GM12878 (cell line): Measurements from ENCODE around the gene DMD. TPM values are rescaled to one million over a fixed set of nuclear protein-coding genes. Genes with fewer than 3 reads are reported as not detected.

Experiments used
- ATAC-seq: fragments of 200-7000 bp; cut with Tn5 transposase; 3 replicates; pipeline ENCODE4 v1.9.1; 2020; ENCODE audit warnings: mild to moderate bottlenecking, moderate library complexity
- BruUV-seq: library from RNA; stranded (reverse); fragments of 400-500 nt; replicated peaks from 2 replicates; lab custom pipeline; 2021; lab: Mats Ljungman, UMichigan
- CTCF ChIA-PET: fragments of 300-600 bp; sonication (Branson Sonifier 250); formaldehyde crosslinking; extraction: SDS; loops from one replicate; lab custom pipeline; 2021; ENCODE audit warnings: inconsistent platforms; lab: Yijun Ruan, JAX
- POLR2A ChIA-PET: fragments of 350-600 bp; formaldehyde crosslinking; extraction: SDS; loops from one replicate; lab custom pipeline; 2021; ENCODE audit warnings: inconsistent platforms; lab: Charles Lee
- RAD21 ChIA-PET: fragments of 300-600 bp; sonication (Branson Sonifier 250); formaldehyde crosslinking; loops from one replicate; lab custom pipeline; 2023; ENCODE audit warnings: antibody characterized with exemption; ENCODE audit not compliant: unreplicated experiment; lab: Charles Lee
- SMC1A ChIA-PET: fragments of 300-600 bp; sonication (Branson Sonifier 250); formaldehyde crosslinking; loops from one replicate; lab custom pipeline; 2023; ENCODE audit not compliant: unreplicated experiment, uncharacterized antibody; lab: Charles Lee
- DNase-seq: peaks from one replicate; pipeline ENCODE4 v3.0.0-alpha.2; 2011; ENCODE audit warnings: low read depth, low spot score
- FAIRE-seq: peaks from 3 replicates; lab custom pipeline; 2011; peaks lifted over from hg19 to GRCh38; lab: Jason Lieb, UNC
- H2AFZ ChIP-seq: 2 replicates; pipeline ENCODE4 v1.6.0; 2011; ENCODE audit warnings: low read depth, low read length, control low read depth; ENCODE audit not compliant: control insufficient read depth
- H3K27ac ChIP-seq: 2 replicates; pipeline ENCODE4 v1.5.1; 2011; ENCODE audit warnings: control low read depth; ENCODE audit not compliant: control insufficient read depth, insufficient read depth
- H3K27me3 ChIP-seq, 2 experiments: replicated peaks in 1 of 2; 2 replicates each; pipeline versions ENCODE4 v1.6.0 to v1.6.1; 2011; ENCODE audit warnings: low read length in 1 of 2; ENCODE audit not compliant: control insufficient read depth in 2 of 2, insufficient read depth in 2 of 2
- H3K36me3 ChIP-seq, 2 experiments: 2 replicates each; pipeline ENCODE4 v1.5.1; 2011; ENCODE audit warnings: low read length in 1 of 2; ENCODE audit not compliant: control insufficient read depth in 2 of 2, insufficient read depth in 2 of 2
- H3K4me1 ChIP-seq: 2 replicates; pipeline ENCODE4 v1.6.1; 2011; ENCODE audit warnings: mild to moderate bottlenecking, low read length, moderate library complexity, mixed read lengths; ENCODE audit not compliant: control insufficient read depth, insufficient read depth
- H3K4me2 ChIP-seq: 2 replicates; pipeline ENCODE4 v1.6.0; 2011; ENCODE audit warnings: control low read depth; ENCODE audit not compliant: control insufficient read depth, insufficient read depth
- H3K4me3 ChIP-seq: fragments of 200-600 bp; sonication (generic); 2 replicates; pipeline ENCODE4 v1.5.1; 2016
- H3K79me2 ChIP-seq: 2 replicates; pipeline ENCODE4 v1.6.0; 2011; ENCODE audit warnings: low read length; ENCODE audit not compliant: control insufficient read depth, insufficient read depth
- H3K9ac ChIP-seq: 2 replicates; pipeline ENCODE4 v1.8.0; 2011; ENCODE audit warnings: low read length, control low read depth, mixed read lengths; ENCODE audit not compliant: control insufficient read depth, insufficient read depth
- H3K9me3 ChIP-seq: replicated peaks from 3 replicates; pipeline ENCODE4 v1.5.1; 2011; ENCODE audit warnings: mild to moderate bottlenecking, low read length; ENCODE audit not compliant: control insufficient read depth, insufficient read depth
- H4K20me1 ChIP-seq: 2 replicates; pipeline ENCODE4 v1.6.0; 2011; ENCODE audit not compliant: control insufficient read depth, insufficient read depth
- BHLHE40 ChIP-seq, 2 experiments: fragments of 450-650 bp in 1 of 2; IDR thresholded peaks; 2 replicates each; pipeline ENCODE4 v1.6.1; 2011 to 2017; ENCODE audit warnings: low read depth in 2 of 2, borderline replicate concordance in 1 of 2, improper control_type of control experiment in 1 of 2, low read length in 1 of 2, mild to moderate bottlenecking in 1 of 2
- BMI1 ChIP-seq: fragments of 450-650 bp; IDR thresholded peaks from 2 replicates; pipeline ENCODE4 v1.6.1; 2016; ENCODE audit warnings: mild to moderate bottlenecking, moderate library complexity, borderline replicate concordance
- CHD1 ChIP-seq: IDR thresholded peaks from 2 replicates; pipeline ENCODE4 v1.6.1; 2012; ENCODE audit warnings: low read depth, low read length, improper control_type of control experiment
- HCFC1 ChIP-seq: fragments of 150-350 bp; IDR thresholded peaks from 2 replicates; pipeline ENCODE4 v1.6.1; 2014; ENCODE audit warnings: low read length
- NFYA ChIP-seq: IDR thresholded peaks from 2 replicates; pipeline ENCODE4 v1.6.1; 2011; ENCODE audit warnings: low read depth, mild to moderate bottlenecking, low read length, improper control_type of control experiment, borderline replicate concordance
- PML ChIP-seq: IDR thresholded peaks from 2 replicates; pipeline ENCODE4 v1.6.1; 2012; ENCODE audit warnings: low read length, inconsistent platforms
- POLR2AphosphoS2 ChIP-seq: IDR thresholded peaks from 2 replicates; pipeline ENCODE4 v1.6.1; 2011; ENCODE audit warnings: low read depth, mild to moderate bottlenecking, low read length, improper control_type of control experiment, moderate library complexity
- SMC3 ChIP-seq: IDR thresholded peaks from 2 replicates; pipeline ENCODE4 v1.6.1; 2011; ENCODE audit warnings: low read length, improper control_type of control experiment, borderline replicate concordance
- SRF ChIP-seq, 2 experiments: IDR thresholded peaks; 2 replicates each; pipeline ENCODE4 v1.6.1; 2011; ENCODE audit warnings: low read depth in 2 of 2, low read length in 2 of 2, mild to moderate bottlenecking in 1 of 2, moderate library complexity in 1 of 2
- ZNF384 ChIP-seq: IDR thresholded peaks from 2 replicates; pipeline ENCODE4 v1.6.1; 2012; ENCODE audit warnings: low read depth, mild to moderate bottlenecking, low read length, improper control_type of control experiment, borderline replicate concordance
- WGBS: methylation state at CpG from one replicate; pipeline ENCODE4 v1.1.6; 2016; ENCODE audit warnings: low lambda C conversion rate; ENCODE audit not compliant: insufficient replicate concordance, insufficient coverage; ENCODE audit errors: missing lambda C conversion rate; 5-methylcytosine and 5-hydroxymethylcytosine counted together
- in situ Hi-C: fragments of 300-500 bp; cut with MboI; formaldehyde crosslinking; loops from 9 replicates; pipeline ENCODE4 v1.14.3; 2018; ENCODE audit warnings: mixed read lengths
- intact Hi-C: fragments of 100-400 bp; cut with micrococcal nuclease; formaldehyde crosslinking; loops from one replicate; pipeline ENCODE4 v1.14.2; 2022; ENCODE audit not compliant: unreplicated experiment
- polyA plus RNA-seq, 11 experiments: library from polyadenylated mRNA; depleted of rRNA in 4 of 11; unstranded in 6 of 11; stranded (reverse) in 5 of 11; fragments of >200 nt; fragmentation: Nextera tagmentation in 4 of 11; fragmentation: Illumina TruSeq in 1 of 11; extraction: Ambion mirVana in 4 of 11; extraction: Trizol in 1 of 11; gene quantifications; 1 replicate in 1 of 11; 2 replicates in 10 of 11; pipeline versions ENCODE4 v1.2.1 to v1.2.3, GENCODE V29; 2011 to 2016; ENCODE audit warnings: inconsistent platforms in 2 of 11, missing spikeins in 2 of 11, low read depth in 1 of 11
- total RNA-seq, 4 experiments: library from RNA; depleted of rRNA in 3 of 4; stranded (reverse); fragments of >200 nt in 3 of 4; fragmentation: Illumina TruSeq in 1 of 4; extraction: Trizol in 1 of 4; gene quantifications; 2 replicates each; pipeline versions ENCODE4 v1.2.1 to v1.2.3, GENCODE V29; 2013 to 2021
- TF ChIP-seq, protein P1 (sequence below): fragments of 150-350 bp; IDR thresholded peaks from 2 replicates; pipeline ENCODE4 v1.6.1; 2016; ENCODE audit warnings: low read depth, low read length

The DMD gene
- total and polyA plus RNA-seq, 10 of the 15 experiments (the other 5 are each of a cell fraction or from before 2014, with no cell fraction given) = 1.4 to 24.3 (median 4.3) TPM

DNA sequence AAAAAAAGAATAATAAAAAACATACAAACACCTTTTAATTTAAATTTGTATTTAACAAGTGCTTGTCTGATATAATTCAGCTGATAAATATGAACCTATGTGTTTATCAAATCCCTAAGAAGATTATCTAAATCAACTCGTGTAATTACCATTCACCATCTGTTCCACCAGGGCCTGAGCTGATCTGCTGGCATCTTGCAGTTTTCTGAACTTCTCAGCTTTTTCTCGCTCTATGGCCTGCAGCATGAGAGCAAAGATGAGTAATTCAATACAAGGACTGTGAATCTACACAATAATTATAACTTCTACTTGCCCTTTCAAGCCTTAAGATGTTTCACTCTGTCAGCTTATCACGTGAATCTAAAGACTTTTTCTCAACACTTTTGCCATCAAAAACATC, 709.7 kb downstream of the DMD start (continued):
- TF ChIP-seq, protein P1, sequence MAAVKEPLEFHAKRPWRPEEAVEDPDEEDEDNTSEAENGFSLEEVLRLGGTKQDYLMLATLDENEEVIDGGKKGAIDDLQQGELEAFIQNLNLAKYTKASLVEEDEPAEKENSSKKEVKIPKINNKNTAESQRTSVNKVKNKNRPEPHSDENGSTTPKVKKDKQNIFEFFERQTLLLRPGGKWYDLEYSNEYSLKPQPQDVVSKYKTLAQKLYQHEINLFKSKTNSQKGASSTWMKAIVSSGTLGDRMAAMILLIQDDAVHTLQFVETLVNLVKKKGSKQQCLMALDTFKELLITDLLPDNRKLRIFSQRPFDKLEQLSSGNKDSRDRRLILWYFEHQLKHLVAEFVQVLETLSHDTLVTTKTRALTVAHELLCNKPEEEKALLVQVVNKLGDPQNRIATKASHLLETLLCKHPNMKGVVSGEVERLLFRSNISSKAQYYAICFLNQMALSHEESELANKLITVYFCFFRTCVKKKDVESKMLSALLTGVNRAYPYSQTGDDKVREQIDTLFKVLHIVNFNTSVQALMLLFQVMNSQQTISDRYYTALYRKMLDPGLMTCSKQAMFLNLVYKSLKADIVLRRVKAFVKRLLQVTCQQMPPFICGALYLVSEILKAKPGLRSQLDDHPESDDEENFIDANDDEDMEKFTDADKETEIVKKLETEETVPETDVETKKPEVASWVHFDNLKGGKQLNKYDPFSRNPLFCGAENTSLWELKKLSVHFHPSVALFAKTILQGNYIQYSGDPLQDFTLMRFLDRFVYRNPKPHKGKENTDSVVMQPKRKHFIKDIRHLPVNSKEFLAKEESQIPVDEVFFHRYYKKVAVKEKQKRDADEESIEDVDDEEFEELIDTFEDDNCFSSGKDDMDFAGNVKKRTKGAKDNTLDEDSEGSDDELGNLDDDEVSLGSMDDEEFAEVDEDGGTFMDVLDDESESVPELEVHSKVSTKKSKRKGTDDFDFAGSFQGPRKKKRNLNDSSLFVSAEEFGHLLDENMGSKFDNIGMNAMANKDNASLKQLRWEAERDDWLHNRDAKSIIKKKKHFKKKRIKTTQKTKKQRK = no peak
- no peak for TF ChIP-seq POLR2AphosphoS2

DNA sequence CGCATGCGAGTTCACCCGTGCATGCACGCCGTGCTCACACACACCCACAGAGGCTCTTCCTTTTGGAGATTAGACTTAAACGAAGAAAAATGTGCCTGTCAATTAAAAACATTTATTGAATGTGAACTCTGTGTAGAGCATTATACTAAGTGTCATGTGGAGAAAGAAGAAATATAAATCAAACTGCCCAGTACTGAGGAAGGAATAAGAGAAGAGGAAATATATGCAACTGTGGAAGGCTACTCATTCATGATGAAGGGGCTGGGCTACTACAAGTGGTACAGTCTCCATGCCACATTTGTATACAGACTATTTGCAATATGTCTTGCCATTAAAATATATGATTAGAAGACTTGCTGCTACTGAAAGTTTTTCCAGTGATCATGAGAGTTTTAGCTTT, 714.7 kb downstream of the DMD start:
- Histone ChIP-seq H3K4me2 (no peak overlapping the region), H3K36me3 (no peaks in the 10 kb centered on the region), H3K4me1 (no peaks in the 10 kb centered on the region), H2AFZ (no peak overlapping the region), H4K20me1 (no peaks in the 10 kb centered on the region), H3K27me3 (no peaks in the 10 kb centered on the region), H3K9me3 (no peaks in the 10 kb centered on the region), H3K79me2 (no peaks in the 10 kb centered on the region), H3K27ac (no peak overlapping the region), H3K4me3 (no peak overlapping the region), H3K9ac (no peak overlapping the region)
- in situ Hi-C loops = no loop called here
- ChIA-PET RAD21 (no interaction called here), POLR2A (no interaction called here), SMC1A (no interaction called here), CTCF (interaction anchor here (0.8 to 1.4 kb wide), 3 partner anchors 11 to 34 kb away, joined by 3 to 5 read pairs (median 4); no protein-coding TSS in a partner anchor)
- no peak for DNase-seq
- intact Hi-C loops = no loop called here
- no peak for FAIRE-seq
- TF ChIP-seq PML (no peak), ZNF384 (no peak), BMI1 (no peak), SRF (IDR thresholded peaks at IDR 0.05; ENCODE audit: low read depth in 2 of 2, low read length in 2 of 2) (no peak), NFYA (no peak), HCFC1 (no peak), BHLHE40 (IDR thresholded peaks at IDR 0.05; ENCODE audit: borderline replicate concordance in 1 of 2, low read depth in 2 of 2, low read length in 1 of 2) (no peak), CHD1 (no peak), SMC3 (no peak)
- BruUV-seq = no TSS peak
- ATAC-seq = no peak
- 64% methylated on average over 6 of the region's 6 CpGs for WGBS
